H1 (cell line): ENCODE measurements around the gene ZNF598. TPM values are rescaled to one million over a fixed set of nuclear protein-coding genes. Genes with fewer than 3 reads are reported as not detected.
"Not testable (repeated sequence)": the region's sequence is repeated elsewhere in the genome, so short reads cannot be mapped to it uniquely, and the experiment has no call there.

Source experiments
- CTCF ChIA-PET: fragments of 300-600 bp; sonication (Branson Sonifier 250); formaldehyde crosslinking; loops from one replicate; lab custom pipeline; 2021; ENCODE audit not compliant: partially characterized antibody; lab: Charles Lee
- POLR2A ChIA-PET: fragments of 300-600 bp; sonication (Branson Sonifier 250); formaldehyde crosslinking; loops from one replicate; lab custom pipeline; 2021; ENCODE audit warnings: inconsistent platforms; ENCODE audit not compliant: partially characterized antibody; lab: Charles Lee
- DNase-seq, 2 experiments: peaks; one replicate each; pipeline versions ENCODE4 v3.0.0 to v3.0.0-alpha.2; 2010 to 2022; ENCODE audit warnings: low spot score in 2 of 2, low read depth in 1 of 2, mixed read lengths in 1 of 2
- FAIRE-seq: peaks from 2 replicates; lab custom pipeline; 2011; peaks lifted over from hg19 to GRCh38; lab: Jason Lieb, UNC
- H2AFZ ChIP-seq: 2 replicates; pipeline ENCODE4 v1.8.1; 2012; ENCODE audit warnings: low read length, inconsistent platforms
- H2AK5ac ChIP-seq: 2 replicates; pipeline ENCODE4 v1.6.1; 2013; ENCODE audit warnings: low read depth, low read length
- H2BK120ac ChIP-seq: replicated peaks from 2 replicates; pipeline ENCODE3; 2013; ENCODE audit warnings: low read depth, low read length, inconsistent platforms
- H2BK12ac ChIP-seq: 2 replicates; pipeline ENCODE4 v1.6.1; 2013; ENCODE audit warnings: low read depth, low read length
- H2BK15ac ChIP-seq: 2 replicates; pipeline ENCODE4 v1.6.1; 2013; ENCODE audit warnings: low read length
- H2BK20ac ChIP-seq: 2 replicates; pipeline ENCODE4 v1.6.1; 2013; ENCODE audit warnings: low read length
- H2BK5ac ChIP-seq: 2 replicates; pipeline ENCODE4 v1.6.1; 2013; ENCODE audit warnings: low read depth, low read length
- H3K14ac ChIP-seq: 2 replicates; pipeline ENCODE4 v1.6.1; 2013; ENCODE audit warnings: inconsistent platforms; ENCODE audit not compliant: insufficient read length
- H3K18ac ChIP-seq: 2 replicates; pipeline ENCODE4 v1.6.1; 2013; ENCODE audit warnings: low read length; ENCODE audit errors: extremely low read depth
- H3K23ac ChIP-seq: 2 replicates; pipeline ENCODE4 v1.6.1; 2013; ENCODE audit warnings: inconsistent platforms; ENCODE audit not compliant: insufficient read length
- H3K23me2 ChIP-seq: 2 replicates; pipeline ENCODE4 v1.6.1; 2013; ENCODE audit warnings: low read depth, low read length
- H3K27ac ChIP-seq: 2 replicates; pipeline ENCODE4 v1.6.1; 2011; ENCODE audit warnings: low read depth, low read length, inconsistent platforms
- H3K27me3 ChIP-seq, 4 experiments: replicated peaks in 1 of 4; 1 replicate in 1 of 4; 2 replicates in 3 of 4; pipeline versions ENCODE4 v1.6.1 to v1.8.1; 2011 to 2013; ENCODE audit warnings: low read length in 3 of 4, mild to moderate bottlenecking in 3 of 4, inconsistent platforms in 2 of 4, mixed read lengths in 2 of 4, moderate library complexity in 1 of 4; ENCODE audit not compliant: control insufficient read depth in 3 of 4, insufficient read depth in 3 of 4; ENCODE audit errors: extremely low read depth in 1 of 4
- H3K36me3 ChIP-seq, 4 experiments: 2 replicates each; pipeline versions ENCODE4 v1.6.1 to v1.8.1; 2011 to 2013; ENCODE audit warnings: mild to moderate bottlenecking in 4 of 4, low read length in 3 of 4, moderate library complexity in 2 of 4, control low read depth in 1 of 4, inconsistent platforms in 1 of 4; ENCODE audit not compliant: insufficient read depth in 4 of 4, control insufficient read depth in 2 of 4
- H3K4ac ChIP-seq: replicated peaks from 2 replicates; pipeline ENCODE3; 2013; ENCODE audit warnings: low read length, low read depth, mixed read lengths, inconsistent platforms; ENCODE audit not compliant: insufficient read length
- H3K4me1 ChIP-seq, 4 experiments: replicated peaks in 1 of 4; 1 replicate in 1 of 4; 2 replicates in 3 of 4; pipeline versions ENCODE4 v1.6.1 to v1.8.1; 2011 to 2013; ENCODE audit warnings: low read length in 3 of 4, inconsistent platforms in 2 of 4, mixed read lengths in 1 of 4; ENCODE audit not compliant: insufficient read depth in 4 of 4, control insufficient read depth in 3 of 4
- H3K4me2 ChIP-seq, 2 experiments: 2 replicates each; pipeline versions ENCODE4 v1.6.1 to v1.8.1; 2011 to 2013; ENCODE audit warnings: low read depth in 2 of 2, low read length in 2 of 2, control low read depth in 1 of 2, inconsistent platforms in 1 of 2, mild to moderate bottlenecking in 1 of 2; ENCODE audit not compliant: insufficient read depth in 1 of 2
- H3K4me3 ChIP-seq, 4 experiments: fragments of 200-600, 300-600 bp in 1 of 4; sonication (generic), shearing (Covaris generic), sonication (Bioruptor Twin) in 1 of 4; 2 replicates each; pipeline versions ENCODE4 v1.5.1 to v1.8.1; 2011 to 2016; ENCODE audit warnings: low read length in 4 of 4, low read depth in 3 of 4, control low read depth in 2 of 4, inconsistent platforms in 2 of 4, mild to moderate bottlenecking in 2 of 4, mixed read lengths in 1 of 4, moderate library complexity in 1 of 4; ENCODE audit not compliant: insufficient read depth in 2 of 4; ENCODE audit errors: extremely low read depth in 1 of 4
- H3K56ac ChIP-seq: replicated peaks from 2 replicates; pipeline ENCODE3; 2013; ENCODE audit warnings: low read depth, mild to moderate bottlenecking, mixed read lengths, low read length, inconsistent platforms; ENCODE audit not compliant: insufficient read length
- H3K79me1 ChIP-seq: 2 replicates; pipeline ENCODE4 v1.6.1; 2013; ENCODE audit warnings: low read depth, low read length, control low read depth
- H3K79me2 ChIP-seq, 2 experiments: 2 replicates each; pipeline versions ENCODE4 v1.6.1 to v1.8.1; 2012 to 2013; ENCODE audit warnings: low read length in 2 of 2, mild to moderate bottlenecking in 2 of 2, inconsistent platforms in 1 of 2; ENCODE audit not compliant: insufficient read depth in 2 of 2, control insufficient read depth in 1 of 2
- H3K9ac ChIP-seq, 4 experiments: replicated peaks in 1 of 4; 1 replicate in 1 of 4; 2 replicates in 3 of 4; pipeline versions ENCODE4 v1.6.1 to v1.8.1; 2011 to 2013; ENCODE audit warnings: low read depth in 3 of 4, low read length in 3 of 4, control low read depth in 2 of 4, mild to moderate bottlenecking in 2 of 4, moderate library complexity in 2 of 4, inconsistent platforms in 1 of 4; ENCODE audit errors: extremely low read depth in 1 of 4
- H3K9me3 ChIP-seq, 2 experiments: 2 replicates each; pipeline versions ENCODE4 v1.6.1 to v1.8.1; 2012 to 2013; ENCODE audit warnings: mild to moderate bottlenecking in 2 of 2, moderate library complexity in 2 of 2, control low read depth in 1 of 2, inconsistent platforms in 1 of 2, low read depth in 1 of 2, low read length in 1 of 2, mixed read lengths in 1 of 2; ENCODE audit not compliant: insufficient read depth in 2 of 2
- H4K20me1 ChIP-seq, 2 experiments: replicated peaks in 1 of 2; 2 replicates each; pipeline versions ENCODE3 to v1.8.1; 2011 to 2013; ENCODE audit warnings: inconsistent platforms in 2 of 2, low read length in 2 of 2, mild to moderate bottlenecking in 1 of 2; ENCODE audit not compliant: insufficient read depth in 2 of 2, control insufficient read depth in 1 of 2
- H4K5ac ChIP-seq: 2 replicates; pipeline ENCODE4 v1.6.1; 2013; ENCODE audit warnings: low read length, low read depth, mixed read lengths, inconsistent platforms; ENCODE audit not compliant: insufficient read length
- H4K8ac ChIP-seq: 2 replicates; pipeline ENCODE4 v1.8.0; 2013; ENCODE audit warnings: mild to moderate bottlenecking, moderate library complexity, low read length, inconsistent platforms; ENCODE audit not compliant: insufficient read depth; ENCODE audit errors: extremely low read depth
- H4K91ac ChIP-seq: replicated peaks from 2 replicates; pipeline ENCODE3; 2013; ENCODE audit warnings: low read length, mixed read lengths, inconsistent platforms; ENCODE audit not compliant: insufficient read length
- POLR2A ChIP-seq, 2 experiments: IDR thresholded peaks; 1 replicate in 1 of 2; 2 replicates in 1 of 2; pipeline ENCODE4 v1.6.1; 2011; ENCODE audit warnings: low read depth in 2 of 2, low read length in 2 of 2, mild to moderate bottlenecking in 2 of 2; ENCODE audit errors: control extremely low read depth in 1 of 2
- POLR2AphosphoS5 ChIP-seq: IDR thresholded peaks from 2 replicates; pipeline ENCODE4 v1.6.1; 2011; ENCODE audit warnings: low read depth, low read length
- WGBS, 2 experiments: shearing (Covaris generic) in 1 of 2; methylation state at CpG; one replicate each; pipeline versions ENCODE4 v1.1.6 to v1.1.7; 2013 to 2015; ENCODE audit warnings: low lambda C conversion rate in 2 of 2, mixed read lengths in 2 of 2, inconsistent platforms in 1 of 2, low coverage in 1 of 2, missing lambda C conversion rate in 1 of 2; ENCODE audit not compliant: insufficient replicate concordance in 2 of 2, insufficient coverage in 1 of 2, insufficient read length in 1 of 2; ENCODE audit errors: extremely low coverage in 1 of 2, missing lambda C conversion rate in 1 of 2; 5-methylcytosine and 5-hydroxymethylcytosine counted together
- polyA plus RNA-seq, 7 experiments: library from polyadenylated mRNA; depleted of rRNA in 3 of 7; stranded (reverse) in 5 of 7; unstranded in 2 of 7; fragments of >200 nt in 5 of 7; fragments of 200-250 nt in 2 of 7; gene quantifications; 1 replicate in 5 of 7; 2 replicates in 1 of 7; 4 replicates in 1 of 7; pipeline versions ENCODE4 v1.2.1 to v1.2.3, GENCODE V29; 2011 to 2013; ENCODE audit warnings: missing spikeins in 2 of 7, mixed read lengths in 2 of 7
- total RNA-seq: library from RNA; stranded (reverse); fragmentation: NEBNext Ultra II Directional; extraction: Animal tissue kit (Norgen Biotek cat#: 25700); gene quantifications from 2 replicates; pipeline ENCODE4 v1.2.1, GENCODE V29; 2021

ZNF598 gene
- total and polyA plus RNA-seq, 2 of the 8 experiments (the other 6 are each of a cell fraction or from before 2014, with no cell fraction given): 29.3 to 47.6 TPM

GRCh38 chr16:1962161-1963153, 47.2 kb downstream of the ZNF598 start:
- Histone ChIP-seq H4K20me1 (peaks cover 12 to 17% of the 10 kb centered on the region in 2 experiments), H3K4me3 (peak overlapping the region; percentile 98 to 99 (median 98); a peak in 5 of 8 replicates), H3K4me1 (peaks cover 0 to 22% (median 5%) of the 10 kb centered on the region in 4 experiments; a peak in 5 of 7 replicates), H3K9ac (peak overlapping the region in 2 of 4 experiments; percentile 16 to 94; a peak in 2 of 7 replicates), H3K79me1 (peaks cover 11% of the 10 kb centered on the region), H2BK5ac (peak overlapping the region; percentile 71; the same call in 1 of the 2 replicates), H3K23me2 (peaks cover 19% of the 10 kb centered on the region), H3K36me3 (peaks cover 17 to 34% (median 28%) of the 10 kb centered on the region in 4 experiments), H3K79me2 (peaks cover 10 to 38% of the 10 kb centered on the region in 2 experiments), H3K4me2 (peak overlapping the region; percentile 99 to 100; a peak in 3 of 4 replicates)
- H3K18ac ChIP-seq, H4K91ac ChIP-seq, H3K56ac ChIP-seq, H3K23ac ChIP-seq, H4K8ac ChIP-seq, H3K27ac ChIP-seq, H2BK15ac ChIP-seq, H3K14ac ChIP-seq, CTCF ChIA-PET, H3K4ac ChIP-seq, H2BK120ac ChIP-seq, H3K9me3 ChIP-seq, DNase-seq, H3K27me3 ChIP-seq, H2AFZ ChIP-seq, H4K5ac ChIP-seq, H2BK20ac ChIP-seq, FAIRE-seq, H2AK5ac ChIP-seq, H2BK12ac ChIP-seq: not testable (repeated sequence)
- TF ChIP-seq POLR2AphosphoS5 (peak; percentile 83), POLR2A (IDR thresholded peaks at IDR 0.05; ENCODE audit: control extremely low read depth in 1 of 2, low read depth in 2 of 2, low read length in 2 of 2) (peak in 1 of 2 experiments; percentile 49; a peak in 1 of 3 replicates)
- POLR2A ChIA-PET: interaction anchor here (0.6 to 19.8 kb wide), 25 partner anchors 8 to 193 kb away, joined by 3 to 736 read pairs (median 5); partner anchors contain the start of genes EME2, GFER, HAGH and MRPS34
- 87% methylated on average over 35 of the region's 37 CpGs; no CpG with 5 or more reads in 1 of the 2 experiments for WGBS, 2 experiments
